Esophagus mucosa (tissue), 1 donor: ENCODE results near the gene ZGRF1. TPM values are rescaled to one million over a fixed set of nuclear protein-coding genes. Genes with fewer than 3 reads are reported as not detected.
"Not testable (repeated sequence)": the region's sequence is repeated elsewhere in the genome, so short reads cannot be mapped to it uniquely, and the experiment has no call there.

Experiments used
- ATAC-seq: fragments of 200-7000 bp; cut with Tn5 transposase; one replicate; pipeline ENCODE4 v1.9.1; 2020
- total RNA-seq: library from RNA; stranded (reverse); gene quantifications from one replicate; pipeline ENCODE4 v1.2.4, GENCODE V29; 2023
- donor health status: DM: yes; HTN: yes; CAD: no.

ZGRF1 gene
- total RNA-seq, 1 donor from 2014 or later = 5.2 TPM

DNA sequence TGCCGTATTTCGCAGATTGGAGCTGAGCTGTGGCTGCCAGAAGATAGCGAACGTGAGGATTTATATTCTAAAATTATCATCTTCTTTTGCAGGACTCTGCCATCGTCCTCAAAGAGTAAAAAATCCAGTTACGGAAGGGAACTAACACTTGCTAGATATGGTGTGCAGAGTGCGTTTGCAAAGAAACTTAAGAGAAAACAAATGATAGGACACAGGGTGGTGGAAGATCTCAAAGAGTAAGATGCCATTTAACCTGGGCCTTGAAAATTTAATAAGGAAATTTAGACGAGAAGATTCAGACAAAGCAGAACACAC is 800 bp upstream of the ZGRF1 start:
- ATAC-seq = no peak

DNA sequence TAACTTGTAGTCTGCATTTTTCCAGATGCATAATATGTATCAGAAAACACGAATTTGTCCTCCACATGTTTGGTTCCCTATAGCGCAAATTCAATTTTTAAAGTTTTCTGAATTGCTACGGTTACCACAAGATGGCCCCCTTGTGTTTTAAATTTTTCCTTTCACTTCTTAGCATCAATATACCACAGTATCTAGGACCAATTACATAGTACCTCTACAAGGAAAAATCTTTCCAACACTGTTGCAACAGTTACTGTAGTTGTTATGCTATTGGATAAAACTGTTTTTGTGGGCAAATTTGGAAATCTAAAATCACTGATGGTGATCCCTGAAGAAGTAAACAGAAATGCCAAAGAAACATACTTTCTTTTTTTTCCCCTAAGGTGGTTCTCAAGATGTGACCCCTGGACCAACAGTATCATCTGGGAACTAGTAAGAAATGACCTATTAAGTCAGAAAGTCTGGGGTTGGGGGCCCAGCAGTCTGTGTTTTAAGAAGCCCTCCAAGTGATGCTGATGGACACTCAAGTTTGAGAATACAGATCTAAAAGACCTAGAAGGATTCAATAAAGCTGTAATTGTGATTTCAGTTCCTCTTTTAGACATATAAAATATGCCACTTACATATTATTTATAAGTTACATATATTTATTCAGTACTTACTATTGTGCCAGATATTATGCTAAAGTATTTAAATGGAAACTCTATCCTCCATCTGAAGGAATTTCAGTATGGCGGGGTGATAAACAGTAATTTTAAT is 3.1 kb downstream of the ZGRF1 start:
- ATAC-seq = no peak

DNA sequence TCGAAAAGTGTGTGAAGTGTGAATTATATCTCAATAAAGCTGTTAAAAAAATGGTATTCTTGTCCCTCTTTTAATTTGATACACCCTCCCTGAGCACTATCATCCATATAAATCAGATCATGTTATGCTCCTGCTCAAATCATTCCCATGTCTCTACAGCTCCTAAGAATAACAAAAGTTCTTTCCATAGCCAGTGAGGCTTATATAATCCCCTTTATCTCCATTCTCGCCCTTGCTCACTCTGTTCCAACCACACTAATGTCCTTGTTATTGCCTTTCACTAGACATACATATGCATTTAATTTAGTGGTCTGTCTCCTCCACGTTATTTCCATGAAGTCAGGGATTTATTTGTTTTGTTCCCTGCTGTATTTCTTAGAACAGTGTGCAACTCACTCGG is 10.5 kb downstream of the ZGRF1 start:
- ATAC-seq = no peak

DNA sequence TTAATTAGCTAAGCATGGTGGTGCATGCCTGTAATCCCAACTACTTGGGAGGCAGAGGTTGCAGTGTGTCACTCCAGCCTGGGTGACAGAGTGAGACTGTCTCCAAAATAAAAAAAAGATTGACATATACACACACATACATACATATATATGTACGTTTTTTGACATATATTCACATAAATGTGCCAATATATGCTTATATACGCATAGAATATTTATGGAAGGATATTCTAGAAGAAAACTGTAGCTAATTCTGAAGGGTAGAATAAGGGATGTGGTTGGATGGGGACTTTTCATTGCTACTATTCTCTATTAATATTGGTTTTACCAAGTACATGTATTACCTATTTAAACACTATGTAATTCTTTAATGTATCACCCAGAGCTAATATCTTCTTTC is 19.7 kb downstream of the ZGRF1 start:
- no peak for ATAC-seq

DNA sequence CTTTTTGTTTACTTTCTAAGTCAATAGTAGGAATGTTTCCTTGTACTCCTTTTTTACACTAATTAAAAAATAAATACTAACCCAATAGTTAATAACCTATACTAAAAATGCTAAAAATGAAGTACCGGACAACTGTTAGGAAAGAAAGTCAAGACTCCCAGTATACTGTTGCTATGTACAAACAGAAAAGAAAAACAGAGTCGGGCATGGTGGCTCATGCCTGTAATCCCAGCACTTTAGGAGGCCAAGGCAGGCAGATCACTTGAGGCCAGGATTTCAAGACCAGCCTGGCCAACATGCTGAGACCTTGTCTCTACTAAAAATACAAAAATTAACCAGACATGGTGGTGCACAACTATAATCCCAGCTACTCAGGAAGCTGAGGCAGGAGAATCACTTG is 23.9 kb downstream of the ZGRF1 start:
- not testable (repeated sequence) for ATAC-seq

DNA sequence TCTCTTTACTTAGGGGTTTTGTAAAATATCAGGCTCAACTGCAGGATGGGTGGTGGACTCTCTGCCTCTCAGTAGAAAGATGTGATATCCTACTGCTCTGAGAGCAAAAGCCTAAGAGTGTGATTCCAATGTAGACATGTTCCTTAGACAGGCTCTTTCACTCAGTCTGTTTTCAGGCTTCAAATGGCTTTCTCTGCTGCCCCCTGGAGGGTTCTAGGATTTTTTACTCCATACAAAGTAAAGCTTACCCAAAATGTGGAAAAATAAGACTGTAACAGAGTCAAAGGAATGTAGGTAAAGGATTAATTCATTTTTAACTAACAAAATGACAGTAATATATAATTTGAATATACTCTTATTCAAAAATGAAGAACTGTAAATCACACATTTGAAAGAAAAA is 32.1 kb downstream of the ZGRF1 start:
- no peak for ATAC-seq

DNA sequence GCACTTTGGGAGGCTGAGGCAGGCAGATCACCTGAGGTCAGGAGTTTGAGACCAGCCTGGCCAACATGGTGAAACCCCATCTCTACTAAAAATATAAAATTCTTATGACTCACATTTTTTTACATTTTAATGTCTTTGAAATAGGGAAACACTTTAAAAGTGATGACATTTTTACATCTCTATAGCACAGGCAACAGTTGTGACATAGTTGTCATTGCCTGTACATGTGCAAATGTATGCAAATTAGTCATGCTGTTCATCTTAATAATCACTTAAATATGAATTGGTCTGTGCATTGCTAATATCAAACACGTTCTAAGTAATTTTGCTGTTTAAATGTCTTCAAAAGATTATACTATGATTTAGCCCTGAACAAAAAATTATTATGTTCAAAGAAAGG is 41.7 kb downstream of the ZGRF1 start:
- ATAC-seq = no peak

DNA sequence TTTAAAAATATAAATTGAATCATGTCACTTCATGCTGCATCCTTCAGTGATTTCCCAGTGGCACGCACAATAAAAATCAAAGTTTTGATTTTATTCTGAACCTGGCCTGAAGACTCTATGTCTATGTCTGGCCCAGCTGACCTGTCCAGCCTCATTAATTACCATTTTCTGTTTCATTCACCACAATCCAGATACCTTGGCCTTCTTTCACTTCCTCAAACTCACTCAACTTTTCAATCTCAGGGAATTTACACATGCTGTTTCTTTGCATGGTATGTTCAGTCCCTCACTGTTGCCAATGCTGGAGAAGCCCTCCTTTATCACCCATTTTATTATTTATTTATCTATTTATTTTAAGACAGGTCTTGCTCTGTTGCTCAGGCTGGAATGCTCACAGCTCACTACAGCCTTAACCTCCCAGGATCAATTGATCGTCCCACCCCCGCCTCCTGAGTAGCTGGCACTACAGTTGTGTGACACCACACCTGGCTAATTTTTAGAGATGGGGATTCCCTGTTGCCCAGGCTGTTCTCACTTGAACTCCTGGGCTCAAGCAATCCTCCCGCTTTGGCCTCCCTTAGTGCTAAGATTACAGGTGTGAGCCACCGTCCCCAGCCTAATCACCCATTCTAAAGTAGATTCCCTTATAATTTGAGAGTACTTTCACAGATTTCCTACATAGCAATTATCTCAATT is 43.1 kb downstream of the ZGRF1 start:
- no peak for ATAC-seq

DNA sequence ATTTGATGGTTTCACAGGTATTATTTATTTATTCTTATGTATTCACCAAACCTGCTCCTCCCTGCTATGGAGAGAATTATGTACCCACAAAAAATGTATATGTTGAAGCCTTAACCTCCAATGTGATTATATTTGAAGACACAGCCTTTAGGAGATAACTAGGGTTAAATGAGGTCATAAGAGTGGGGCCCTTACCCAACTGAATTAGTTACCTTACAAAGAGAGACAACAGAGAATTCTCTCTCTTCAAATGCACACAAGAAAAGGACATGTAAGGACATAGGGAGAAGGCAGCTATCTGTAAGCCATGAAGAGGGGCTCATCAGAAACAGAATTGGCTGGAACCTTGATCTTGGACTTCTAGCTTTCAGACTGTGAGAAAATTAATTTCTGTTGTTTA is 44.0 kb downstream of the ZGRF1 start:
- no peak for ATAC-seq

DNA sequence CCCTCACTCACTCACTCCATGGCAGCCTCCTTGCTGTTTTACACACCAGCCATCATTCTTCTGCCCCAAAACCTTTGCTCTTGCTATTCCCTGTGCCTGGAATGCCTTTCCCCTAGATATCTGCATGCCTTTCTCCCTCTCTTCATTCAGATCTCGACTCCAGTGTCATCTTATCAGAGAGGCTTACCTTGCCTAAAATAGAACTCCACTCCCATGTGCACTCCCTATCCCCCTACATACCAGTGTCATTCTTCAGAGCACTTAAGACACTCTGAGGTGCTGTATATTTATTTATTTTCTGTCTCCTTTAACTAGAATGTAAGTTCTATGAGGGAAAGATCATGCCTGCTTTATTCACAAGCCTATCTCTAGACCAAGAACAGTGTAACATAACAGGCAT is 45.1 kb downstream of the ZGRF1 start:
- ATAC-seq = no peak

DNA sequence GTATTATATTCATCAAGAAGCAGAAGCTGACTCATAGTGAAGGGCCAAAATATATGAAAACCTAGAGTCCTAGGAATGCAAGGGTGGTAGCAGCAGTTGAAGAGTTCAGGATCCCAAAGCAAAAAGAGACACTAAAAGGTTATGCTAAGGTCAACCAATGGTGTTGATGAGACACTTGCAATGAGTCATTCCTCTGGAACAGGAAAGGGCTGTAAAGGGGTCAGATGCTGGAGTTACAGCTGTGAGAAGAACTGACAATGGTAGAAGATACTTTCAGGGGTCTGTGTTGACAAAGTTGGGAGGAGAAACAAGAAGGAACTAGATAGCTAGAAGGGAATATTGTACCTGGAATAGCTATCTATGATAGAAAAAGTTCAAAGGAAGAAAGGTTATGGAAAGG is 47.5 kb downstream of the ZGRF1 start:
- ATAC-seq = no peak

DNA sequence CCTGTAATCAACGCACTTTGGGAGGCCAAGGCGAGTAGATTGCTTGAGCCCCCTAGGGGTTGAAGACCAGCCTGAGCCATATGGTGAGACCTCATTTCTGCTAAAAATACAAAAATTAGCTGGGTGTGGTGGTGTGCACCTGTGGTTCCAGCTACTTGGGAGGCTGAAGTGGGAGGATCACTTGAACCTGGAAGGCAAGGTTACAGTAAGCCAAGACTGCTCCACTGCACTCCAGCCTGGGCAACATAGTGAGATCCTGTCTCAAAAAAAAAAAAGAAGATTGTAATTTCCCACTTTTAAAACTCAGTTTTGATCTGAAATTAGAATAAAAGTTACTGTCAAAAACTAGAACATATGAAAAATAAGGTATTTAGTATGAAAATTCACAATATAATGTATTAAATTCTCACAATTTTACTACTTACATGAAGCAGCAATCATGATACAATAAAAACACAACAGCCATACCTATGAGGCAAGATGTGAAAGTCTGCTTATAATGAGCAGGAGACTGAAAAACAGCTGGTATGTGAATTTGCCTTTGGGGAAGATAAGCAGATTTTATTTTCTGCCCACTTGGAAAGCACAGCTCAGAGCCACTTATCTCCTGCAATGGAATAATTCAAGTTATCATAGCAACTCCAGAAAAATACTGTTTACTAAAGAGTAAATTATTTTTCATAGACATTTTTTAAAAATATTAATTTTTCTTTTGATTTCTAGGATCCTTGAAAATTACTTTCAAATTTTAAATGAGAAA is 50.6 kb downstream of the ZGRF1 start:
- no peak for ATAC-seq

DNA sequence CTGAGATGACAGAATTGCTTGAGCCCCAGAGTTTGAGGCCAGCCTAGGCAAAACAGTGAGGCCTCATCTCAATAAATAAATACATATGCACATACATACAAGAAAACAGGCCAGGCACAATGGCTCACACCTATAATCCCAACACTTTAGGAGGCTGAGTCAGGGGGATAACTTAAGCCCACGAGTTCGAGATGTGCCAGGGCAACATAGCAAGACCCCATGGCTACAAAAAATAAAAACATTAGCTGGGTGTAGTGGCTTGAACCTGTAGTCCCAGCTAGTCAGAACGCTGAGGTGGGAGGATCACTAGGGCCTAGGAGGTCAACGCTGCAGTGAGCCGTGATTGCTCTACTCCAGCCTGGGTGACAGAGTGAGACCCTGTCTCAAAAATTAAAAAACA is 69.2 kb downstream of the ZGRF1 start:
- ATAC-seq = no peak

DNA sequence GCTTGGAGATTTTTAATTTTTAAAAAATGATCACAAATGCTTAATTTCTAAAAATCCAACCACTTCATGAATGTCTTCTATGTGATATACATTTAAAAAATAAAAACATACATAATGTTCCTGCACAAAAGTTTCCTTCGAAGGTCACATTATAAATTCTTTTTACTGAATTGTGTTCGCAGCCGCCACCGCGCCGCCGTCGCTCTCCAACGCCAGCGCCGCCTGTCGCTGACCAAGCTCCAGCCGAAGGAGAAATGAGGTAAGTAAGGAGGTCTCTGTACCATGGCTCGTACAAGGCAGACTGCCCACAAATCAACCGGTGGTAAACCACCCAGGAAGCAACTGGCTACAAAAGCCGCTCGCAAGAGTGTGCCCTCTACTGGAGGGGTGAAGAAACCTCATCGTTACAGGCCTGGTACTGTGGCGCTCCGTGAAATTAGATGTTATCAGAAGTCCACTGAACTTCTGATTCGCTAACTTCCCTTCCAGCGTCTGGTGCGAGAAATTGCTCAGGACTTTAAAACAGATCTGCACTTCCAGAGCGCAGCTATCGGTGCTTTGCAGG is 71.9 kb downstream of the ZGRF1 start:
- ATAC-seq = no peak

DNA sequence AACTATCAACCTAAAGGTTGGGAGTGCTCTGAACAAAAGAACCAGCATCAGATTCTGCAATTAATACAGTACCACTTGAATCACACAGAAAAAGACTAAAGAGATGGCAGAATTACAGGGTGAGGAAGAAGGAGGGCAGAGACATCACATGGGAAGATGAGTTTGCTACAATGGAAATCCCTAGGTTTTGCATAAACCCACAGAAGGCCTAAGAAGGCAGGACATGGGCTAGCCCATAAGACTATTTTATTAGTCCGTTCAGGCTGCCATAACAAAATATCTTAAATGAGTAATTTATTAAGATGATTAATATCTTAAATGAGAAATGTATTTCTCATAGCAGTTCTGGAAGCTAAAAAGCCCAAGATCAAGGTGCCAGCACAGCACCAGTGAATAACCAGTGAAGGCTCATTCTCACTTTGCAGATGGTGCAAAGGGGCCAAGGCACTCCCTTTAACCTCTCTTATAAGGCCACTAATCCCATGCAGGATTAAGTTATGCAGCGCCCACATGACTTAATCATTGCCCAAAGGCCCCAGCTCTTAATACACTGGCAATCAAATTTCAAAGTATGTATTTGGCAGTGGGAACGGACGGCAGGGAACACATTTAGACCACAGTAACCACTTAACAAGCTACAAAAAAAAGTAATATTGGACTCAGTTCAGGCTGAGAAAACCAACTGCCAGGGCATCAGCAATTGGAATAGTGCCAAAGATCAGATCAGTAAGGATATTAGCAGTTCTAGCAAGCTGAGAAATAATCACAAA is 73.1 kb downstream of the ZGRF1 start:
- no peak for ATAC-seq

DNA sequence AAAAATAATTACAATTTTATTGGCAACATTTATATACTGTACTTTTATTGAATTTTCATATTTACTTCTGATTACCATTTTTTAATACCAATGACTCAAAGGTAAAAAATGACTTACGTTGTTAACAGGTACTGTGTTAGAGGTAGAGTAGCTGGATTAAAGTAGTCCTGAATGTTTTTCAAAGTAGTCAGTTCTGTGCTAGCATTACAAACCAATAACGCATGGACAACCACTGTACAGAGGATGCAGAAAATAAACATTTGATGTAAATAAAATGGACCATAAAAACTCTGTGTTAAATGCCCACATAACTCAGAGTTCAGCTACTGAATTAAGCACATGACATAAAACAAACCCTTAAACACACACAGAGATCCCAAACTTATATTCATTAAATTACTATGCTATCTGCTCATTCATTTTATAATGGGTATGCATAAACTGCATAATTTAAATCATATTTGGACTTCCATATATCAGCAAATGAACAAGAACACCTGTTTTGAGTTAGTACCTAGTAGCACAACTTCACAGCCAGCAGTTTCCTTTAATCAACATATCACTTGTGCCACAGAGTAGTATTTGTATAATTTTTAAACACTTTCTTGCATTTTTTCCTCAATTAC is 74.3 kb downstream of the ZGRF1 start:
- no peak for ATAC-seq

DNA sequence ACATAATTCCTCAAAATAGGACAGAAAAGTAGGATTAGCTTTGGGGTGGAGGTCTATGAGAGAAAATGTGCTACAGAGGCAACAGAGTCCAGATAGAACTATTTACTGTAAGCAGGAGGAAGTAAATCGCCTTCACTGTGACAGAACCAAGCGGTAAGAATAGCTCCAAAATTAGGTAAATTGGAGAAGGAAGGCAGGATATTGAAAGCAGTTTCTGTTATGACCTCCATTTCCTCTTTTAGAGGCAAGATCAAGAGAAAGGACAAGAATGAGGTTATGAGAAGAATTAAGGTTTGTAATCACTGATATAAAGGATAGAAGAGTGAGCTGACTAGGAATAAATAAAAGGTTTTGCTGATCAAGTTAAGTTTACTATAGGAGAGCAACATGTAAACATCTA is 76.6 kb downstream of the ZGRF1 start:
- no peak for ATAC-seq

DNA sequence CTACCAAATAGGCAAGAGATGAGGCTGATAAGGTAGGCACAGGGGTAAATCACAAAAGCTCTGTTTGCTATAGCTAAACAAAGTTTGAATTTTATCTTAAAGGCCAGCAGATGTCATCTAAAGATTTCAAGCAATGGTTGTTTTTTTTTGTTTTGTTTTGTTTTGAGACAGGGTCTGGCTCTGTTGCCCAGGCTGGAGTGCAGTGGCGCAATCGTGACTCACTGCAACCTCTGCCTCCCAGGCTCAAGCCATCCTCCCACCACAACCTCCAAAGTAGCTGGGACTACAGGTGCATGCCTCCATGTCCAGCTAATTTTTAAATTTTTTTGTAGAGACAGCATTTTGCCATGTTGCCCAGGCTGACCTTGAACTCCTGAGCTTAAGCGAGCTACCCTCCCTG is 77.7 kb downstream of the ZGRF1 start:
- ATAC-seq = no peak

DNA sequence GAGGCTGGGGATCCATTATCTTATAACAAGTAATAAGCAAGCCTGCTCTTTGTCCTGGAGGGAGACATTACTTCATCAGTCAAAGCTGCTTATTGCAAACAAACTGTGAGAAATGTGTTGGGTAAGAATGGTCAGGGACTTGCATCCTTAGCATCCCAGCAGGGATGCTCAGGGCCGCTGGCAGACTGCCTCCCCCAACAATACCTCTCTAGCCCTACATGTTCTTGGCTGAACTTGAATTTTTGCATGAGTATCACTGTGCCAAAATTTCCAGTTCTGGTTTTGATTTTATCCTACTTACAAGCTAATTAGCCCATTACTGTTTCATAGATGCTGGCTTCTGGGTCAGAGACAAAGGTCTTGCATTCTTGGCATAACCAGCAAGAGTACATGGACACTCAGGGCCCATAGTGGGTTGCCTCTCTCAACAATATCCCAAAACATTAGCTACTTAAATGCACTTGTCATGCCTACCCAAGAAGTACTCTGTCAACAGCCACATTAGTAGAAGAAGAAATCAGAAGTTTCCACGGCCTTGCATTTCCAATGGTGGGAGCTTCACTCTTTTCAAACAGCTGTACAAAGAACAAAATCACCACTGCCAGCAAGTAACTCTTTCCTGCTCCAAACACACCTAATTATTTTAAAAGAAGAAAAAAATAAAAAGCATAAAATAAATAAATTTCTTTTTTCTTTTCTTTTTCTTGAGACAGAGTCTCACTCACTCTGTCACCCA is 78.9 kb downstream of the ZGRF1 start:
- no peak for ATAC-seq

DNA sequence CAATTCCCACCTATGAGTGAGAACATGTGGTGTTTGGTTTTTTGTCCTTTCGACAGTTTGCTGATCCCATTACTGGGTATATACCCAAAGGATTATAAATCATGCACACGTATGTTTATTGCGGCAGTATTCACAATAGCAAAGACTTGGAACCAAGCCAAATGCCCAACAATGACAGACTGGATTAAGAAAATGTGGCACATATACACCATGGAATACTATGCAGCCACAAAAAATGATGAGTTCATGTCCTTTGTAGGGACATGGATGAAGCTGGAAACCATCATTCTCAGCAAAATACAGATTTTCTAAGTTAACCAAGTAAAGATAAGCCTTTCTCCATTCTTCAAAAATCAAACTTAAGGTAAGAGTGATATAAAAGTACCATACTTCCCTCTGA is 82.4 kb downstream of the ZGRF1 start:
- not testable (repeated sequence) for ATAC-seq

DNA sequence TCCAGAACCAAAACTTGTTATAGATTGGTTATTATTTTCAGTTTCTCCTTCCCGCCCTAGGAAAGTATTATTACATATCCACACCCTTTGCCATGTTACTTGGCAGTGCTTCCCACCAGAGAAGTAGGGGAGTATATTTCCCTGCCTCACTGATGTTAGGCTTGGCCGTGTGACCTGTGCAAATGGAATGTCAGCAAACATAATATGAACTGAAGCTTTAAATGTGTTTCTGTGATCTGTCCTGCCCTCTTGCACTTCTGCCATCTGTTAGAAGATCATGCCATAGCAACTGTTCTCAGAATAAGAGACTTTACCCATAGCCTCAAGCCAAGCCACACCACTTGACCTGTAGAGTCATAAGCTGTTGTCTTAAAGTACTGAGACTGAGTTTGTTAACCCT is 84.0 kb downstream of the ZGRF1 start:
- ATAC-seq = no peak

DNA sequence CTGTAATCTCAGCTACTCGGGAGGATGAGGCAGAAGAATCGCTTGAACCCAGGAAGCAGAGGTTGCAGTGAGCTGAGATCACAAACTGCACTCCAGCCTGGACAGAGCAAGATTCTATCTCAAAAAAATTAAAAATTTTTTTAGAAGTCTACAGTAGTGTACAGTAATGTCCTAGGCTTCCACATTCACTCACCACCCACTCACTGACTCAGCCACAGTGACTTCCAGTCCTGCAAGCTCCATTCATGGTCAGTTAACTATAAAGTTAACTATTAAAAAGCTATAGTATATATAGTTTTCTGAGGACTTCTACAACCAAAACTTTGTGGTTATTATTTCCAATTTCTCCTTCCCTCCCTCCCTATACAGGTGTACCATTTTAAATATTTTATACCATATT is 86.0 kb downstream of the ZGRF1 start:
- ATAC-seq = no peak
